Femur (tissue), 1 donor: ENCODE data around the gene ZP2.
"Not testable (repeated sequence)": the region's sequence is repeated elsewhere in the genome, so short reads cannot be mapped to it uniquely, and the experiment has no call there.

Experiments
- DNase-seq: peaks from one replicate; pipeline ENCODE4 v3.0.0-alpha.2; 2017

Gene ZP2

GRCh38 chr16:21169249-21169981 lies 42.0 kb downstream of the ZP2 start:
- no peak for DNase-seq

GRCh38 chr16:21167929-21168602 lies 43.3 kb downstream of the ZP2 start:
- DNase-seq = no peak

GRCh38 chr16:21167360-21167759 lies 44.0 kb downstream of the ZP2 start:
- no peak for DNase-seq

- no peak for DNase-seq
These were observed 44.8 kb downstream of the ZP2 start for GRCh38 chr16:21166561-21166961.

- DNase-seq = no peak
These were observed 46.7 kb downstream of the ZP2 start for GRCh38 chr16:21164521-21165168.

- DNase-seq = no peak
These were observed 47.8 kb downstream of the ZP2 start for GRCh38 chr16:21163576-21163975.

- peak; percentile 55 for DNase-seq
These were observed 48.7 kb downstream of the ZP2 start for GRCh38 chr16:21162661-21163151.

GRCh38 chr16:21161211-21161610 lies 50.2 kb downstream of the ZP2 start:
- DNase-seq = no peak

GRCh38 chr16:21160276-21160675 lies 51.1 kb downstream of the ZP2 start:
- no peak for DNase-seq

GRCh38 chr16:21159281-21159951 lies 52.0 kb downstream of the ZP2 start:
- peak; percentile 42 for DNase-seq

- DNase-seq = peak; percentile 86
These were observed 52.9 kb downstream of the ZP2 start, which contains the start of gene LDAF1 for GRCh38 chr16:21158208-21159110. TSS of gene LDAF1 (plus strand) at chr16:21158674. CDS start at chr16:21161183, 2,509 bp downstream.

- DNase-seq = no peak
These were observed 53.7 kb downstream of the ZP2 start for GRCh38 chr16:21157632-21158031.

- peak; percentile 55 for DNase-seq
These were observed 54.5 kb downstream of the ZP2 start for GRCh38 chr16:21156767-21157467.

- not testable (repeated sequence) for DNase-seq
These were observed 55.4 kb downstream of the ZP2 start for GRCh38 chr16:21156011-21156410.

- not testable (repeated sequence) for DNase-seq
These were observed 58.1 kb downstream of the ZP2 start for GRCh38 chr16:21153124-21153729.

GRCh38 chr16:21152160-21153030 lies 59.0 kb downstream of the ZP2 start:
- DNase-seq = not testable (repeated sequence)

- DNase-seq = peak; percentile 25
These were observed 60.9 kb downstream of the ZP2 start, which contains the start of gene DNAH3 for GRCh38 chr16:21150375-21151001. TSS of gene DNAH3 (minus strand) at chr16:21150846. CDS start at chr16:21150319, 527 bp downstream.
